Hepatocyte (in vitro differentiated cells): ENCODE results near the gene KCNMB1.

Experiments used
- CTCF ChIP-seq: fragments of 200-600 bp; sonication (generic); IDR thresholded peaks from 2 replicates; pipeline ENCODE4 v1.5.1; 2016; ENCODE audit warnings: antibody characterized with exemption, mild to moderate bottlenecking; ENCODE audit not compliant: poor library complexity
- EZH2 ChIP-seq: fragments of 200-600 bp; sonication (generic); IDR thresholded peaks from 2 replicates; pipeline ENCODE4 v1.6.1; 2016; ENCODE audit warnings: antibody characterized with exemption, mild to moderate bottlenecking, borderline replicate concordance
- EZH2phosphoT487 ChIP-seq: fragments of 200-600 bp; sonication (generic); IDR thresholded peaks from one replicate; pipeline ENCODE4 v1.6.1; 2018; ENCODE audit warnings: antibody characterized with exemption, mild to moderate bottlenecking, low read depth, moderate library complexity; ENCODE audit not compliant: unreplicated experiment, severe bottlenecking

DNA sequence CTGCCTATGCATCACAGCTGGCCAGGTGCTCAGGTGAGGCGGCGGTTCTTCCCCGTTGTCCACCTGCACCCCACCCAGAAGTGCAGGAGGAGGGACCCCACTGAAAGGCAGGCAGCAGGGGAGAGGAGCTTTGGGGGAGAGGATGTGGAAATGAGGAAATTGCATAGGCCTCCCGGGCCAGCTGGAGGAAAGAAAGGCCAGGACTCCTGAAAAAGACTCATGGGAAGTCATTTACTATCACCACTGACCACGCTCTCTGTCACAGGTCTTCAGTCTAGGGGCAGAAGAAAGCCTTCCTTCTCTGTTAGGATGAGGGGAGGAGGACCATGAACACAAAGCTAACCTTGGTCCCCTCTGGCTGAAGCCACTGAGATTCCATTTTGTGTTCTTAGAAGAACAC, 28.1 kb downstream of the KCNMB1 start:
- TF ChIP-seq CTCF (no peak), EZH2phosphoT487 (no peak), EZH2 (no peak)
